NCI-H226 (cell line): ENCODE measurements around the gene MLNR.
A peak's percentile ranks its signal among the peaks of the same experiment; 100 is the strongest.

ENCODE experiments used
- DNase-seq: peaks from one replicate; pipeline ENCODE4 v3.0.0-alpha.2; 2015

MLNR gene

DNA sequence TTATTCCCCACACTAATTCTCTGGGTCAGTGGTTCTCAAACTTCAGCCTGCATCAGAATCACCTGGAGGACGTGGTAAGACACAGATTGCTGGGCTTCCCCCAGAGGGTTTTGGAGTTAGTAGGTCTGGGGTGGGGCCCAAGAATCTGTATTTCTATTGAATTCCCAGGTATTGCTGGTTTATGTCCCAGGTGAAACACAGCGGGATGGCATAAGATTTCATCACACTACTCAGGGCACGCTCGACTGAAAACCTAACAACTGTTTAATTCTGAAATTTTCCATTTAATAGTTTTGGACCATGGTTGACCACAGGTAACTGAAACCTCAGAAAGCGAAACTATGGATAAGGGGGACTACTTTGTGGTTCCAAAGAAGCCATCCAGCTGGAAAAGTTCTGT is 6.5 kb downstream of the MLNR start:
- DNase-seq = no peak

DNA sequence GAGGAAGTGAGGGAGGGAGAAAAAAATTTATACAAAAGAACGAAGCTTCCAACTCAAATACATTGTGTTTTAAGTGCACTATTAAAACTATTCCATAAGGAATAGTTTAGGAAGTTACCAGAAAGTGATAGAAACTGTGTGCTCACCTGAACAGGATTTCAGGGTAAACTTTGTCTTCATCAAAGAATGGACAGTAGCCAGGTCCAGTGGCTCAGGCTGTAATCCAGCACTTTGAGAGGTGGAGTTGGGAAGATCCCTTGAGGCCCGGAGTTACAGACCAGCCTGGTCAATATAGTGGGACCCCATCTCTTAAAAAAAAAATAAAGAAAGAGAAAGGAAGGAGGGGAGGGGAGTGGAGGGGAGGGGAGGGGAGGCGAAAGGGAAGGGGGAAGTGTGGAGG is 14.6 kb downstream of the MLNR start:
- DNase-seq = no peak

DNA sequence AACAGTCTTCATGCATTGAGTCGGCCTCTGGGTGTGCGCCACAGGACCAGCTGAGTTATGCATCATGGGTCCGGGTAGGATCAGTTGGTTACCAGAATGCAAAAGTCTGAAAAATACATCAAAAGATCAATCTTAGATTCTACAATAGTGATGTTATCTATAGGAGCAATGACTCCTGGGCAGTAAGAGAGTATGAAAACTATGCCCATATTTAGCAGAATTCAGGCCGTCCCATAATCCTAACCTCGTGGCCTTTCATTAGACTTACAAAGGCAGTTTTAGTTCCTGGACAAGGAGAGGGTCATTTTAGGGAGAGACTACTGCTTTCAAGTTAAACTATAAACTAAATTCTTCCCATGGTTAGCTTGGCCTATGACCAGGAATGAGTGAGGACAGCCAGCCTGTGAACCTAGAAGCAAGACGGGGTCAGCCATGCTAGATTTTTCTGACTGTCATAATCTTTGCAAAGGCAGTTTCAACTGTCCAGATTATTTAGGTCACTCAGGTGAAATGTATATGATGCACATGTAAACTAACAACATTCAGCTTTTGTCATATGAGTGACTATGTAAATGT is 15.8 kb downstream of the MLNR start:
- DNase-seq = no peak

DNA sequence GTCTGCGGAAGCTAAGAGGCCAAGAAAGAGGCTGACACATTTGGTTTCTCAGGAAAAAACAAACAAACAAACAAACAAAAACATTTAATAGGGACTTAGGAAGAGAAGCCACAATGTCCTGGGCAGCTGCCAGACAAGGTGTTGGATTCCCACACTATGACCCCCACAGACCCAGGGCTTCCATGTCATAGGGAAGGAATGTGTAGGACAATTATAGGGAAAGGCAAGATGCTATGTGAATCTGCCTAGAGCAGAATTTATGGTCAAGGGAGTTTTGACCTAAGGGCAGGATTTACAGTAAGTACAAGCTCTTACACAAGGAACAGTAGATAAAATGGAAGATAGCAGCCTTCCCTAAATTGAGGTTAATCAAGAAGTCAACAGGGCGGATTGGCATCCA is 18.5 kb downstream of the MLNR start:
- peak; percentile 52 for DNase-seq

DNA sequence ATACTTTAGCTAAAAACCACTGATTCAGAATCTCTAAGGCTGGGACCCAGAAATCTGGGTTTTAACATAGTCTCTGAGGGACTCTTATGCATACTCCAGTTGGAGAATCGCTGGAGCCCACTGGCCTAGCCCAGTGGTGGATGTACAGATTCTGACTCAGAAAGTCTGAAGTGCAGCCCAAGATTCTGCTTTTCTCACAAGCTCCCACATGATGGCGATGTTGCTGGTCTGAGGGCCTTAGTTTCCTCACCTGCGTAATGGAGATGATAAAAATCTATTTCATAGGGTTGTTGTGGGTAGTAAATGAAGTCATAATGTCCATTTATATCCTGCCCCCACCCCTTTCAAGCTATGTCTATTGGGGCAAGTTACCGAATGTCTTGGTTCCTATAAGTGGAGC is 19.9 kb downstream of the MLNR start:
- DNase-seq = peak; percentile 38

DNA sequence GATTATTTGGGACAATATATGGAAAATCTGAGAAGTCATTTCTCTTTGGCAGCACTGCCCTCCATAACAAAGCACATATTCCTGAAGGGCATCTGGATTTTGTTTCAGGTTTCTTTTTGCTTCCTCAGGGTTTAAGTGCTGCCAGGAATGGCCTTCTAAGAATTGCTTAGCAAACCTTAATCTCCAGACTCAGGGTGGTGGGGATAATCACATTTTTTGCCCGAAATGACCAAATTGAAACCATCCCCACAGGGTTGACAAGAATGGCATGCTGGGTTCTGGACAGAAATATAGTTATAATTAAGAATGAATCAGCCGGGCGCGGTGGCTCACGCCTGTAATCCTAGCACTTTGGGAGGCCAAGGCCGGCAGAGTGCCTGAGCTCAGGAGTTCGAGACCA is 21.2 kb downstream of the MLNR start:
- DNase-seq = no peak

DNA sequence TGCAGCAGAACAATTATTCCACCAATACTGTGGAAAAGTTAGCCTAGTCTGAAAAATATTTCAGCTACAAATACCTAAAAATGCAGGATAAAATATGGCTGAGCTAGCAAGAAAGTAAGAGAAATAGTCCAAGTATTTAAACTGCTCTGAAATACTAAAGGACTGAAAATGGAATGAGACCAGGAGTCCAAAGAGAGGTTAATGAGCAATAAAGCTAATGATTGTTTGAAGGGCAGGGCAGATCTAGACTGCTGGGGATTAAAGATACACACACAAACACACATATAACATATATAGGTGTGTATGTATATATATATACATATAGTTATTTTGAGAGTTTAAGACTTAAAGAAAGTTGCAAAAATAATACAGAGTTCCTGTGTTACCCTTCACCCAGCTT is 25.0 kb downstream of the MLNR start:
- no peak for DNase-seq

DNA sequence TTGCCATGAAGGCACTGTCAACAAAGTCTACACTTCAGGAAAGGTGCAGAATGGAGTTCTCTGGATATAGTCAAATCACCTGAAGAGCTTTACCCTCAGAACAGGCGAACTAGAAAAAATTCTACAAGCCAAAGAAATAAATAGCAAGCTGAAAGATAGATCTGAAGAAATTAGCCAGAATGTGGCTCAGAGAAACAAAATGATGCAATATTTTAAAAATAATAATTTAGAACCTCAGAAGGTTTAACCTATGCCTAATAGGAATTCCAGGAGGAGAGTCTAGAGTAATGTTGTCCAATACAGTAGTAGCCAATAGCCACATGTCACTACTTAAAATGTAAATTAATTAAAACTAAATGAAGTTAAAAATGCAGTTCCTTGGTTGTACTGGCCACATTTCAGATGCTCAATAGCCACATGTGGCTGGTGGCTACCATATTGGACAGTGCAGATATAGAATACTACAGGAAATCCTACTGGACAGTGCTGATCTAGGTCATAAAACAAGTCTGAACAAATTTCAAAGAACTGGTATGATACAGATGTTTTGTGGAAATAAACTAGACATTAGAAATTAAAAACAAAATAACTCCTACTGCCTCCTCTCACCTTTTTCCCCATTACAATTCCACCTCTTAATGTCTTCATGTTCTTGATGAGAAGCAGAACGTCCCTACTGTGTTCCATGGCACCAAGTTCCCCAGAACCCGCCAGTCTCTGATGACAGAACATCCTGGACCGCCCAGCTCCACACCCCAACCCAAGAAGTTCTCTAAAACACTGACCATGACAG is 26.9 kb downstream of the MLNR start:
- no peak for DNase-seq

DNA sequence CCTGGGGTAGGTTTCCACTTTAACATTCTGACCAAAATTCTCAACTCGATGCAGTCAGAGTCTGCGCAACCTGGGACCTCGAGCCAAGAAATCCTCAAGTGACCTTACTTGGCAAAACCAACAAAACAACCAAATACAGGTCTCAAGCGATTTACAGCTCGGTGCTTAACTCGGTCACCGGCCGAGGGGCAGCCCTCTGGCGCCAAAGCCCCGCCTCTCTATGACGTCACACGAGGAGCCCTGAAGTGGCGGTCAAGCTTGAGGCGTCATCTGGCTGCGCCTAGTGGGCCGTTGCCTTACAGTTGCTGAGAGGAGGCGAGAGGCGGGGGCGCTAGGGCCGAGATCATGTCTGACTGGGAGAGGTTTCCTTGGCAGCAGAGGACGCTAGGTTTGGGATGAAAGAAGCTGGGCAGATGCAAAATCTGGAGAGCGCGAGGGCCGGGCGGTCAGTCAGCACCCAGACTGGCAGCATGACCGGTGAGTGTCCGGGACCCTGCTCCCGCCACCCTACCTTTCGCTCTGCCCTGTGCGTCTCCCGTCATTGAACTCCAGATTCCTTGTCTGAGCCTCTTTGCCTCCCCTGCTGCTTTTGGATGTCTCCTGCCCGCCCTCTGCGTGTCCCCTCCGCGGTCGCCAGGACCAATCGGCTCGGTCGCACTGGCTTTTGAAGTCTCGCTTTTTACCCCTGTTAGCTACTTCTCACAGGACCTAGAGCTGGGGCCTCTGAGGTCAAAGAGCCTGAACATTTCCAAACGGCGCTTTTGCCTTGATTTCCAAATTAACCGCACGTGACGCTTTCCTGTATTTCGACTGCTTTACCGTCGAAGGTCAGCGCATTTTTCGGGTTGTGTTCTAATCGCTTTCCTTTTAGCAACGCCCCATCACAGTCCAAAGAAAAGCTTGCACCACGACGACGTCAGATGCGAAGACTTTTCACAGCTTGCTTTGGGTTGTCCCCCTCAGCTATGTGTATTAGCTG is 27.8 kb downstream of the MLNR start, which contains the start of gene CDADC1:
Gene CDADC1 (plus strand): TSS at position 283 of the 979 bp plus-strand sequence. CDS start 113 bp downstream, at position 396.
- peak; percentile 91 for DNase-seq

DNA sequence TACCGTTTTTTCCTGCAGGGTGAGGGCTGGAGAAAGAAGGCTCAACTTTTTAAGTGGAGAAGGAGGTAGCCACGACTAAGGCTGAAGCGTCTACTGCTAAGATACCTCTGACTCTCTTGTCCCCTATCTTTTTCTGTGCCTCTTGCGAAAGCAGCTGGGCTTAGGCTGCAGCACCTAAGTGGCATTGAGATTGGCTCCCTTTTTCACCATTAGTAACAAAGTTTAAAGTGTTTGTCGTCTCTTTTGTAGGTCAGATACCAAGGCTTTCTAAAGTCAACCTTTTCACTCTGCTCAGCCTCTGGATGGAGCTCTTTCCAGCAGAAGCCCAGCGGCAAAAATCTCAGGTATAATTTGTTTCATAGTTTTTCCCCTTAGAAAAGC is 28.5 kb downstream of the MLNR start:
- DNase-seq = no peak

DNA sequence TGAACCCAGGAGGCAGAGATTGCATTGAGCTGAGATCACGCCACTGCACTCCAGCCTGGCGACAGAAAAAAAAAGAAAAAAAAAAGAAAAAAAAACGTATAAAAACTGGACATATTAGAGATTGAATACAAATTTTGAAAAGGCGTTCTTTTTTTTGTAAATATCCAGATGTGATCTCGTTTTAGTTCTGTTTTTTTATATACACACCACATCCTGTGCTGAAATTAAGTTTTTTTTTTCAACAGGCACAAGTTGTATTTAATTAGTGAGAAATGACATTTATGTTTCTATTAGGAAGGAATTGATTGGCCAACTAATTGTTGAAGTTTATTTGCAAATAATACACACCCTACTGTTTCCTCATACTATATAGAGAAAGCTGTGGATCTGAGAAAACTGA is 31.2 kb downstream of the MLNR start:
- DNase-seq = no peak

DNA sequence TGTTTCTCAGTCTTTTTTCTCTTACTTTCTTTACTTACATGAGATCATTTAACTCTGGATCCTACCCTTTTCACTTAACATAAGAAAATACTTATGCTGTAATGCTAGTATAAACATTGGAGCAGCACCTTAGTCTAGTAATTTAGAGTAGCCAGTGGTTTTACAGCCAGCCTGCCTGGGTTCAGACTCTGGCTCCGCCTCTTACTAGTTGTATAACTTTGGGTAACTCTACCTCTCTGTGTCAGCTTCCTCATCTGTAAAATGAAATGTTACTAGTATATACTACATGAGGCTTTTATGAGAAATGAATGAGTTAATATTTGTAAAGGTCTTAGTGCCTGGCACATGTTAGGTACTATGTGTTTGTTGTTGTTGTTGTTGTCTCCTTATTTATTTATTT is 33.2 kb downstream of the MLNR start:
- DNase-seq = no peak

DNA sequence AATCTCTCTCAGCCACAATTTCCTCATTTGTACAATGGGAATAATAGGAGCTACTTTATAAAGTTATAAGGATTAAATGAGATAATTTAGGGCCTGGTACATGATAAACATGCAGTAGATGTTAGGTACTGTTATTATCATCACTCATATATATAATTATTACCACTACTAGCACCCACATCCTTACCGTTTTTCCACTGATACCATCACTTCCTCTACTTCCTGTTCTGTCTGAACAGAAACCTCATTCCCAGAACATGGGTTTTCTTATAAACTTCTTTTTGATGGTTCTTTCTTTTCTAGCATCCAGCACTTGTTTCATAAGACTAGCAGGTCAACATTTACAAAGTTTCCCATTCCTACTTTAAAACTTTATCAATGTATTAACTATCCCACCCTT is 33.9 kb downstream of the MLNR start:
- DNase-seq = no peak

DNA sequence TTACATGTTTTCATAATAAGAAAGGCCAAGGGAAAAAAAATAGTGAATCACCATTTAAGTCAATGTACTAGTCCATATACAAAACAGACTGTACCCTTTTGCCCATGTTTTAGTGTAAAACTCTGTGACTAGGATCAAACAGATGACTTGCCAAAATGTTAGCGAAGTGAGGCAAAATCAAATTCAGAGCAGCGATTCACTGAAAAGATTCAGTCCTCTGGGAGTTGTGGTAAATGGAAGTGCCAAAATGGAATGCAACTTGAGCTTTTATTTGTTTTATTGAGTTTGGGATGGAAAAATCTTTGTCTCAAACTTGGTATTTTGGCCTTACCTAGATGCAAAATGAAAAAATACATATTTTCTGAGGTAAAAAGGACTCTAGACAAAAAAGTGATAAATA is 36.7 kb downstream of the MLNR start:
- DNase-seq = no peak

DNA sequence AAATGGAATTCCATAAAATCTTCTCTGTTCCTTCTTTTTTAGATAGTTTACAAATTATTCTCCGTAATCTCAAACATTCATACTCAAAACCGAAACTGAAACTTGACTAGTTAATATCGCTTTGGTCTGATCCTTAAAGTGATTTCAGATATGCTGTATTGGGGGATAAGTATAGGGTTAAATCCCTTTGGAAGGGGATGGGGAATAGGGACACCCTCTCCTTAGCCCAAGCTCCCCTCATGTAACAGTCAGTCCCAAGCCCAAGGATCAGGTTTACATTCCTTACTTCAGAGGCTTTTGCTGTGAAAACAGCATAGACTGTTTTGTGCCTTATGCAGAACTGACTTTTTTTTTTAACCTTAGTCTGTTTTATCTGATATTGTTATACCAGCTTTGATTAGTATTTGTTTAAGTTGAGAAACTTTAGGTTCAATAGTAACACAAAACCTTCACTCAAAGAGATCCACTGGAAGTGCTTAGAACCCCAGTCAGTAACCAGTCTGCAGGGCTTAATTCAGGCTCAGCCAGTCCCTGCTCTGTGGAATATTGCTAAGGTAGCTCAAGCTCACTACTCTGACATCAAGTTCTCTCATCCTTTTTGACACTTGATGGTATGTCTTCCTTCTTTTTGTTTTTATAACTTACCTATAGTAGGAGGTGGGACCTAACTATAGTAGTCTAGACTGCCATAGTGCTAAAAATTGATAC is 38.1 kb downstream of the MLNR start:
- no peak for DNase-seq

DNA sequence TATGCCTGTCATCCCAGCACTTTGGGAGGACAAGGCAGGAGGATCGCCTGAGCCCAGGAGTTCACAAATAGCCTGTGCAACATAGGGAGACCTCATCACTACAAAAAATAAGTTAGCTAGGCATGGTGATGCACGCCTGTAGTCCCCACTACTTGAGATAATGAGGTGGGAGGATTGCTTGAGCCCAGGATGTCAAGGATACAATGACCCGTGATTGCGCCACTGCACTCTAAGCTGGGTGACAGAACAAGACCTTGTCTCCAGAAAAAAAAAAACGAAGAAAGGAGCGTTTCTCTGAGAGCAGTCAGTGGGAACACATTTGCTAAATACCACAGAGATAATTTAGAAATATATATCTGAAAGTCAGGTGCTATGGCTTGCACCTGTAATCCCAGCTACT is 39.4 kb downstream of the MLNR start:
- DNase-seq = no peak

DNA sequence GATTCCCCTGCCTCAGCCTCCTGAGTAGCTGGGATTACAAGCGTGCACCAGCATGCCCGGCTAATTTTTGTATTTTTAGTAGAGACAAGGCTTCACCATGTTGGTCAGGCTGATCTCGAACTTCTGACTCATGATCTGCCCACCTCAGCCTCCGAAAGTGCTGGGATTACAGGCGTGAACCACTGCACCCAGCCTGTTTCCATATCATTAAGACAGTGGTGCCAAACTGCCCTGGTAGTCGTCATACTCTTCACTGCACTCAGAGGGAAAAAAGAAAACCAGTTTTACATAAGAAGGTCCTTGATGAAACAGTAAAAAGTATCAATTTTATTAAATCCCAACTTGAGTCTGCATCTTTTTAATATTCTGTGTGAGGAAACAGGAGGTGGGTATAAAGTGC is 42.5 kb downstream of the MLNR start:
- DNase-seq = no peak

DNA sequence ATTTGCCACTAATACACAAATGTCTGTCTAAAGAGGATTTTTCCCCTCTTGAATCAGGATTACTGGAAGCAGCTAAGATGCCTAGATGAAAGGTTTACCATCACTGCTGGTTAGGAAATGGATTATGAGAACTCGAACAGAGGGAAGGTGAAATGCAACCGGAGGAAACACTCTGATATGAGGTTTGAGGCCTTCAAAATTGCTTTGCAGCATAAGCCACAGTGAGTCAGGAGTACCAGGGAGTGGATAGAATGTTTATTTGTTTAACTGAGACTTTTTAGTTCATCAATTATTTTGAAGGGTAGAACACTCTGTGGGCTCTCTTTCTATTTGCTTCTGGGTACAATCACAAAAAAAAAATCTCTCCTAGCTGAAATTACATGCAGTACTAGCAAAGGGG is 45.7 kb downstream of the MLNR start:
- no peak for DNase-seq

DNA sequence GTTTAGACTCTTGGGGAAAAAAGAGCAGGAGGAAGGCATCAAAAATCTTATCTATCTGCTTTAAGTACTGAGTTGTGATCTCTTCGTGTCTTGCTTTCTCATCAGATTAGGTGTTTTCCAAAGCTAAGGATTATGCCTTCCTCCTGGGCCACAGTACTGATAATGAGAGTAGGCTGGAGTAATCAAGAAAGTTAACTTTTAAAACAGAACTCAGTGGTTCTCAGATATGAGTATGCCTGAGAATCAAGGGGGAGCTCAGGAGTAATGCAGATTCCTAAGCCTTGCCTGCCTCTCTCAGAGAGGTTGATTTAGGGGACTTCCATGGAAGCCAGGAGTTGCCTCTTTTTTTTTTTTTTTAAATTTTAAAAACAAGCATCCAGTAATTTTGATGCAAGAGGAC is 51.1 kb downstream of the MLNR start:
- DNase-seq = no peak
